IPS-15b (cell line): Measurements from ENCODE around the gene FMNL1.
"Not testable (repeated sequence)": the region's sequence is repeated elsewhere in the genome, so short reads cannot be mapped to it uniquely, and the experiment has no call there.

Experiments
- H3K27me3 ChIP-seq: one replicate; pipeline ENCODE4 v1.6.1; 2013; ENCODE audit warnings: low read length; ENCODE audit not compliant: control insufficient read depth, insufficient read depth
- H3K36me3 ChIP-seq: one replicate; pipeline ENCODE4 v1.6.1; 2013; ENCODE audit warnings: low read length; ENCODE audit not compliant: control insufficient read depth, insufficient read depth
- H3K4me1 ChIP-seq: one replicate; pipeline ENCODE4 v1.6.1; 2013; ENCODE audit warnings: mild to moderate bottlenecking, low read length; ENCODE audit not compliant: control insufficient read depth, insufficient read depth
- H3K4me3 ChIP-seq: one replicate; pipeline ENCODE4 v1.5.1; 2013; ENCODE audit warnings: low read depth, low read length
- H3K9ac ChIP-seq: one replicate; pipeline ENCODE4 v1.6.1; 2013; ENCODE audit warnings: low read depth, mild to moderate bottlenecking, low read length
- H3K9me3 ChIP-seq: one replicate; pipeline ENCODE4 v1.6.1; 2013; ENCODE audit warnings: mild to moderate bottlenecking, low read length; ENCODE audit not compliant: control insufficient read depth, insufficient read depth

FMNL1 gene

DNA sequence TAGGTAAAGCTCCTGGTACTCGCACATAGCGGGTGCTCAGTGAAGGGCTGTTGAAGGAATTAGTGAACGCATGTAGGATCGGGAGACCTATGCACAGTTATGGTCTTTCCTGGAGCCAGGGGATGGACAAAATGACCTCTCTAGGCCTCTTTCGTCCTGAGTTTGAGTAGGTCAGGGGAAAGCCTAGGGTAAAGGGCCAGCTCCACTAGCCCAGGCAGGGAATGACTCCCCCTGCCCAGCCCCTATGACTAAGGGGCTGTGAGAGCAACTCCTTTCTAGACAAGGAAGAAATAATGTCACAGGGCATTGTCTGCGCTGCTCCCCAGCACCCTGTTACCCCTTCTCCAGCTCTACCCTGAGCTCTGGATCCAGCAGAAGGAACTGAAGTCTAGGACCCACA is 24.6 kb upstream of the FMNL1 start:
- Histone ChIP-seq H3K36me3 (no peaks in the 10 kb centered on the region), H3K4me1 (peaks cover 7% of the 10 kb centered on the region), H3K27me3 (no peaks in the 10 kb centered on the region), H3K9ac (peak overlapping the region; percentile 76), H3K4me3 (no peak overlapping the region), H3K9me3 (no peaks in the 10 kb centered on the region)

DNA sequence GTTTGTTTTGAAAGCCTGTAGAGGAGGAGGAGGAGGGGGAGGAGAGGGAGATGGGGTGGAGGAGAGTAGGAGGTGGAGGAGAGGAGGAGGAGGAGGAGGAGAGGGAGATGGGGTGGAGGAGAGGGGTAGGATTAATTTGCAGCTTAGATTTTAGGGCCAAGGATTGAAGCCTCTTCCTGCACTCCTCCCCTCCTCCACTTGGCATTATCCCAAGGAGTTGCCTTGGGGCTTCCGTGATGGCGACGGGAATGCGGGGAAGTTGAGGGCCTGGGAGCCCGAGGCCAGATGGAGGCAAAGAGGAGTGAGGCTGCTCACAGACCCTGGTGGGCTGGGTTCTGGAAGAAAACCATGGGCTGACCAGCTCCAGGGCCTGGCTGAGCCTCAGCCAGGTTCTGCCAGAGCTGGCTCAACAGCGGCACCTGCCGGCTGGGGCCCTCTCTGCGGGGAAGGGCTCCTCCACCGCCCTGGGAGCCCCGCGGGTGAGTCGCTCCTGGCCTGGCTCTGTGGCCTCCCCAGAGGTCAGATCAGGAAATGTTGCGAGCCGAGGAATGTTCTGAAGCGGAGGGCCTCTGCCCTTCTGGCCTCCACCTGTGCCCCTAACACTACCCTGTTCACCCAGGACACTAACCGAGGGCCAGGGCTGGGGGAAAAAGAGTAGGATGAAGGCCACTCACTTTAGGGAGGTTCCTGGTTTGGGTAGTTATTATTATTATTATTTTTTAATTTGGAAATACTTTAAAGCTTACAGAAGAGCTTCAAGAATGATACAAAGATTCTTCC is 23.9 kb upstream of the FMNL1 start:
- no peaks in the 10 kb centered on the region for H3K36me3 ChIP-seq
- H3K4me1 ChIP-seq: peaks cover 7% of the 10 kb centered on the region
- H3K9ac ChIP-seq: peak overlapping the region; percentile 76
- H3K4me3 ChIP-seq: peak overlapping the region; percentile 32
- H3K9me3 ChIP-seq: no peaks in the 10 kb centered on the region
- H3K27me3 ChIP-seq: no peaks in the 10 kb centered on the region

DNA sequence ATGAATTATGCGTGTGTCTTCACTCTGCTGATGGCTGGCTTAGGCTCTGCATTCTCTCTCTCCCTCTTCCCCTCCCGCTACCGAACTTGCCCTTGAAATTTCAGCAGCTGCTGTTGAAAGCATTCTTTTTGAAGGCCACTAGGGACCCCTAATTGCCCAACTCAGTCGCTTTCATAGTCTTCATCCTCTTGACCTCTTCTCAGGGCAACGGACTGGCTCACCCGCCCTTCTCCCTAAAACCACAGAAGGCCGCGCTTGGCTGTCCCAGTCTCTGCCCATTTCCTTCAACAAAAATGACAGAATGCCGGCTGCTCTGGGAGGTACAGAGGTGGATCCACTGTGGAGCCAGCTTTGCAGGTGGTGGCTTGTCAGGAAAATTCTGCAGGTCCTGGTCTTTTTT is 21.0 kb upstream of the FMNL1 start:
- H3K4me3 ChIP-seq: no peak overlapping the region
- H3K9me3 ChIP-seq: no peaks in the 10 kb centered on the region
- H3K9ac ChIP-seq: no peak overlapping the region
- no peaks in the 10 kb centered on the region for H3K36me3 ChIP-seq
- peaks cover 7% of the 10 kb centered on the region for H3K4me1 ChIP-seq
- H3K27me3 ChIP-seq: no peaks in the 10 kb centered on the region

DNA sequence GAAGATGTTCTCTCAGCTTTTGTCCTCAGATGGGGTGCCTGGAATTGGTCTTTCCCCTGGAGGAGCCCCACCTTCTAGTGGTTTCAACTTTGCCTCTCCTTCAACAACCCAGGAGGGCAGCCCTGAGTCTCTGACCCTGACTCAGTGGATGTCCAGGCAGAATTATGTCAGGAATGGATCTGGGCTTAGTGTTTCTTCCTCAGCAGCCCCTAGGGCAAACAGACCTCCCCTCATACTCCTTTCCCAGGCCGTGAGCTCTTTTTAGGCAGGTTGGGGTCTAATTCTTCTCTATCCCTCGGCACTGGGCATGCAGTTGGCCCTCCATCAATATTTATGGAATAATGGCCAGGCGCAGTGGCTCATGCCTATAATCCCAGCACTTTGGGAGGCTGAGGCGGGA is 20.2 kb upstream of the FMNL1 start:
- Histone ChIP-seq H3K36me3 (no peaks in the 10 kb centered on the region), H3K4me1 (peaks cover 7% of the 10 kb centered on the region), H3K4me3 (no peak overlapping the region), H3K27me3 (no peaks in the 10 kb centered on the region), H3K9ac (no peak overlapping the region), H3K9me3 (no peaks in the 10 kb centered on the region)

DNA sequence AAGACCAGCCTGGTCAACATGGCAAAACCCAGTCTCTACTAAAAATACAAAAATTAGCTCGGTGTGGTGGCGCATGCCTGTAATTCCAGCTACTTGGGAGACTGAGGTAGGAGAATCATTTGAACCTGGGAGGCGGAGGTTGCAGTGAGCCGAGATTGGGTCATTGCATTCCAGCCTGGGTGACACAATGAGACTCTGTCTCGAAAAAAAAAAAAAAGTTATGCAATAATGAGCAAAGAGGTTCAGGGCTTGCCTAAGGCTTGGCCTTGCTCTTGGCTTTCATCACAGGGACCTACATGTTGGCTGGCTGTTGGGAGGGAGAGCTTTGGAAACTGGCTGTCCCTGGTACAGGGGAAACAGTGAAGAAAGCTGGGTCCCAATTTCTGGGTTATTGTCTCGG is 19.8 kb upstream of the FMNL1 start:
- not testable (repeated sequence) for H3K36me3 ChIP-seq, H3K4me1 ChIP-seq, H3K9me3 ChIP-seq, H3K9ac ChIP-seq, H3K4me3 ChIP-seq, H3K27me3 ChIP-seq

DNA sequence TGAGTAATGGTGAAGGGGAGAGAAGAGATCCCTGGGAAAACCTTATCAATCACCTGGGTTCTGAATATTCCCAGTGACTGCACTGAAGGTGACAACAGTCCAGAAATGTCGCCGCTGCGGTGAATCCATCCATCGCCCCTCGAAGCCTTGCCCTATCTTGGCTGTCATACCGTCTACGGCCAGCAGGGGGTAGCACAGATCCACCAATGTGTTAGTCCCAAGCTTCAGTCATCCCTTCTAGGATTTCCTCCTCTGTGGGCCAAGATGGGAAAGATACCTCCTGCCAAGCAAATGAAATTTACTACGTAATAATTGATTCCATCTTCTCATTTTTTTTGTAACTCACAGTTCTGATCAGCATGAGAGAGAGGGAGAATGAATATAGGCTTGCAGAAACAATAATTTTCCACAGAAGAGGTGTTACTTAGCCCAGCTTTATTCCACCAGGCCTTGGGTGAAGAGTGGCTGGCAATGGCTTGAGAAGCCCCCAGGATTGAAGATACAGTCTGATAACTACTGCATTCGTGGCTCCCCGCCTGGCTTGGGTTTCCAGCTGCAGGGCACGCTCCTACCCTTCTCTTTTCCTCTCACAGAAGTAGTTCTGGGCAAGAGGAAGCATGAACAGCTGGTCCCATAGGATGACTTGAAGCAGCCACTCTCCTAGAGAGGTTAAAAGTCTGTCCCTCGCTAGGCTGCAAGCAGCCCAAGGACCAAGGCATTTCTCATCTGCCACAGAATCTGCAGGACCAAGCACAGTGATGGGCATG is 2.6 kb upstream of the FMNL1 start:
- Histone ChIP-seq H3K9ac (no peak overlapping the region), H3K36me3 (no peaks in the 10 kb centered on the region), H3K4me3 (no peak overlapping the region), H3K4me1 (peaks cover 2% of the 10 kb centered on the region), H3K27me3 (peaks cover 37% of the 10 kb centered on the region), H3K9me3 (no peaks in the 10 kb centered on the region)

DNA sequence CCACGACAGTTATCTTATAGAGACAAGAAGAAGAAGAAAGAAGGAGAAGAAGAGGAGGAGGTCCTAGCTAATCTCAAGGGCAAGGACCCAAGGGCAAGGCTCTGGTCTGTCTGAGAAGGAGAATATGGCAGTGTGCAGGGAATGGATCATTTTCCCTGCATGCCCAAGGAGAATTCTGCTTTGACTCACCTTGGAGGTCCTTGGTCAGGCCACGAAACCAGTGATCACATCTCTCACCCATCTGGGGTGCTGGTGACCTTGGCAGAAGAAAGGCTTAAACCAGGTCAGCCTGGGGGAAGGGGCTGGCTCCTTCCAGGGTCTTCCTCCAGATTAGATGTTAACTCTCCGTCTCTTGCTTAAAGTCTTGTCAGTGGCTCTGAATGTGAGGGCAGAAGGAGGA is 1.6 kb upstream of the FMNL1 start:
- H3K4me3 ChIP-seq: no peak overlapping the region
- no peaks in the 10 kb centered on the region for H3K36me3 ChIP-seq
- peaks cover 2% of the 10 kb centered on the region for H3K4me1 ChIP-seq
- H3K27me3 ChIP-seq: peaks cover 40% of the 10 kb centered on the region
- no peaks in the 10 kb centered on the region for H3K9me3 ChIP-seq
- no peak overlapping the region for H3K9ac ChIP-seq

DNA sequence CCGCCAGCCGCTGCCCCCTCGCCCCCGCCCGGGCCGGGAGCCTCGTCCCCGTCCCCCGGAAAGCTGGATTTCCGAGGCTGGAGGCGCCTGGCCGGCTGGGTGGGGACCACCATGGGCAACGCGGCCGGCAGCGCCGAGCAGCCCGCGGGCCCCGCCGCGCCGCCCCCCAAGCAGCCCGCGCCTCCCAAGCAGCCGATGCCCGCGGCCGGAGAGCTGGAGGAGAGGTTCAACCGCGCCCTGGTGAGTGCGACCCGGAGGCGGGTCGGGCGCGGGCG is 266 bp downstream of the FMNL1 start:
- Histone ChIP-seq H3K9ac (no peak overlapping the region), H3K9me3 (no peaks in the 10 kb centered on the region), H3K4me3 (peak overlapping the region; percentile 66), H3K36me3 (no peaks in the 10 kb centered on the region), H3K4me1 (peaks cover 2% of the 10 kb centered on the region), H3K27me3 (peaks cover 40% of the 10 kb centered on the region)

DNA sequence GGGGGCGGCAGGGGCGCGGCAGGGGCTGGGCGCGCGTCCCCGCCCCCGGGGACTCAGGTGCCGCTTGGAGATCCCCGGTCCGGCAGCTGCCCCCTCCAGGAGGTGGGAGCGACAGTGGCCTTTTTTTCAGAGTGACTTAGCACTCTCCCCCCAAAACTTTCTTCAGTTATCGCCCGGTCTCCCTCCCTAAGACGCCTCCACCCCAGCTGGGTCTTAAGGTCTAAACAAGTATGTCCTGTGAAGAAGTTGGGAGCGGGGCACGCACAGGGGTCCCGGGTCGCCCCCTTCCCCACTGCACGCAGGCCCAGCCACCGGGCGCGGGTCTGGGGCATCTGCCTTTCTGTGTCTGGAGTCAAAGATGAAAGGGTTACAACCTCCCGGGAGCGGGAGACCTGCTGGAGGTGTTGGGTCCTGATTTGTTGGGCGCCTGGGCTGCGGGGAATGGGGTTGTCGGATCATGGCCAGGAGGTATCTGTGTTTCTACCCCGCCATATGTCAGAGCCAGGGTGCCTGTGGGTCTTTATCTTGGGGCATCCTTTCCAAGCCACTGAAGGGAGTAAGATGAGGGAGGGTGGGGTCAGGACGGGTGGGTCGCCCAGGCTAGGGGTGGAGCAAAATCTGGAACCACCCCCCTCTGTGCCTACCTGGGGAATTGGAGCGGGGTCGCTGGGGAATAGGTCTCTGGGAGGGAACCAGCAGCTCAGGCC is 757 bp downstream of the FMNL1 start:
- H3K9me3 ChIP-seq: no peaks in the 10 kb centered on the region
- peaks cover 40% of the 10 kb centered on the region for H3K27me3 ChIP-seq
- H3K4me3 ChIP-seq: peak overlapping the region; percentile 66
- H3K9ac ChIP-seq: no peak overlapping the region
- H3K4me1 ChIP-seq: peaks cover 2% of the 10 kb centered on the region
- no peaks in the 10 kb centered on the region for H3K36me3 ChIP-seq

DNA sequence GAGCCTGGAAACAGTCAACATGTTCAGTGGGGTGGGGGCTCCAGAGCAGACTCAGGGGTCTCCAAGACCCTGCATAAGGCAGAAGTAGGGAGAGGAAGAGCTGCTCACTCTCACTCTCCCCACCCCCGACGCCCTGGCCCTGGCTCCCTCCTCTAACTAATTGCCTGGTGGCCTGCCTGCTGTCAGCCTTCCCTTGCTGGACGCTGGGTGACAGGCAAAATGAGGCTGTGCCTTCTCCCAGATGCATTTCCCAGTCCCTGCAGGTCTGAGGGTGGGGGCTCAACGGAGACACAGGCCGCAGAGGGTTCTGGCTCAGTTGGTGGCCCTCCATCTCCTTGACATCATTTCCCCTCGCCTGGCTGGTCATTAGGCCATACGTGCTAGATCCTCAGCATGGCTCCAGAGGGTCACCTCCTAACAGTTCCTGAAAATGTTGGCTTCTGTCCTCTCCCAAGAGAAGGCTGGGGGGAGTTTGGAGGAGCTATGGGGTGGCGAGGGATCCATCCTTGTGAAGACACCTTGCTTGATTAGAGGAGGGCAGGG is 1.4 kb downstream of the FMNL1 start:
- no peaks in the 10 kb centered on the region for H3K9me3 ChIP-seq
- peak overlapping the region; percentile 66 for H3K4me3 ChIP-seq
- peaks cover 5% of the 10 kb centered on the region for H3K4me1 ChIP-seq
- peaks cover 40% of the 10 kb centered on the region for H3K27me3 ChIP-seq
- H3K9ac ChIP-seq: no peak overlapping the region
- no peaks in the 10 kb centered on the region for H3K36me3 ChIP-seq

DNA sequence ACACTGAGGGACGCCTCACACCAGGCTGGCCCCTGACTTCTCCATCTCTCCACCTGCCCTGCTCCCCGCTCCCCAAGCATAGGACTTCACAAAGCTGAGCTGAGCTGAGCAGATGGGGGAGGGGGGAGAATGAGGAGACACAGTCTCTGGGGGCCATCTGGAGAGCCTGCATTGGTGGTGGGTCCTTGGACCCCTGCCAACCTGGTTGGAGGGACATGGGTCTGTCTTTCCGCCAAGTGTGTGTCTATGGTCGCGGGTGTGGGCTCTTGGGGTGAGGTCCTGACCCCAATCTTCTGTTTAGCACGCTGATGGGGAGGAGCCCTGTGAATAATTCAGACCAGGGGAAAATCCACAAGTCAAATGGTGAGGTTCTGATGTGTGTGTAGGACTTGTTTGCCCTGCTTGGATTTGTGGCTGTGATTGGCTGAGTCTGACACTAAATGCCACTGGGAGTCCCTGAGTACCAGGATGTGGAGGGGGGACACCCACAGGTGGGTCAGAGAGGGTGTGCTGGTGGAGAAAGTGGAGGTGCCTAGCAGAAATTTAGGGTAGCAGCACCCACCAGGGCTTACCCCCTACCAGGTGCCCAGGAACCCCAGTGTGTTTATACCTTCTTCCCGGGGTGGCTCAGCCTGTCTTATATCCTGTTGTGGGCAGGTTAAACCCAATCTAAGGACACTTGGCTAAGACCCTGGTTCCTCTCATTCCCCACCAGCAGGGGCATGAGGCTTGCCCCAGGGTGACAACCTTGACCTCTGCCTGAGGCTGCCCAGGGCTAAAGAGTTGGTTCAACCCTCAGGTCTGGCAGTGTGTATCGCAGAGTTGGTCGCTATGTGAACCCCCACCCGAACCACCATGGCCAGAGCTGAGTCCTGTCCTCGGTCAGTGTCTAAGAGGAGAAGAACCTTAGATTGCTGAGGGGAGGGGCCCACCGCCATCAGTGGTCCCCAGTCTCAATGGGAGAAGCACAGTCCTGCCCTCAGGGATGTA is 2.1 kb downstream of the FMNL1 start:
- peaks cover 40% of the 10 kb centered on the region for H3K27me3 ChIP-seq
- H3K4me3 ChIP-seq: no peak overlapping the region
- H3K36me3 ChIP-seq: no peaks in the 10 kb centered on the region
- H3K9me3 ChIP-seq: no peaks in the 10 kb centered on the region
- peaks cover 13% of the 10 kb centered on the region for H3K4me1 ChIP-seq
- H3K9ac ChIP-seq: no peak overlapping the region
